ENCODE data around the gene RRBP1.

RRBP1 gene

GRCh38 chr20:17647391-17648314, 34.4 kb downstream of the RRBP1 start:
- DNase-seq (ENCODE audit: low spot score), result no peak

DNA sequence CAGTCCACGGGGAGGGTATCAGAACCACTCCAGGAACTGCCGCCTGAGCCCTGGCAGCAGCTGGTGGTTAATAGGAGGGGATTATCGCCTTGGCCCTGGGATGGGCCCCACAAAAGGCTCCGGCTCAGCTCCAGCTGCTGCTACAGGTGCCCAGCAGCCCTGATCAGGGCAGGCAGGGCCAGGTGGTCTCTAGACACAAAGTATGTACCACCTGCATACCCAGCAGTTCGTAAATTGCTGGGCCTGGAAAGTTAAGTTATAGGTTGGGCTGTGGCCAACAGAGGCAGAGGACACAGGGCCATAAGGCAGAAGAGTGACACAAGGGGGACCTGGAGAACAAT, 35.1 kb downstream of the RRBP1 start:
- no peak for DNase-seq (ENCODE audit: low spot score)

DNA sequence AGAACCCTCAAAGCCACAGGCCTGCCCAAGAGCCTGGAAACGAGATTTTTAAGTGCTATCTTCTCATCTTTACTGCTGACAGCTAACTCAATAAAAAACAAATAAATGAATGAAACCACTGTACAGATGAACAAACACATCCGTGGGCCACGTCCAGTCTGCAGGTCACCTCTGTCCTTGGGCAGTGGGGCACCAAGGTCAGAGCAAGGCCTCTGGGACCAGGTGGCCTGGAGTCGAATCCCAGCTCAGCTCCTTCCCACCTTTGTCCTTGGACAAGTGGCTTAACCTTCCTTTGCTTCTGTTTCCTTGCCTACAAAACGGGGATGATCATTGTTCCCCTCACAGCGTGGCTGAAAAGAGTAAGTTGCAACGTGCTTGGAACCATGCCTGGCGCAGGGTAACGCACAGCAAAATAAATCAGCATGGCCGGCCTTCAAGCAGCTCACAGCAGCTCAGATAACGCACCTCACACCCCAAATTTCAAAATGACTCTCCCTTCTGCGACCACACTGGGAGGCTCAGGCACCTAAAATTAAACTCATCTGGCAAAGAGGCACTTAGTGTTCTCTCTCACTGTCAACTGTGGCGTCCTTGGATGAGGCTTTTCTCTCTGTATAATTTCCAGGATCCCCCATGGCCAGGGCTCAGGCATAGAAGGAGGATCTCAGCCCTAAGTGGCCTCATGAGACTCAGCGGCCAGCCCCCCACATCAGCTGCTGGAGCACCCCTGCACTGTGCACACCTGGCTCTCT, 35.7 kb downstream of the RRBP1 start:
- DNase-seq (ENCODE audit: low spot score), result no peak

DNA sequence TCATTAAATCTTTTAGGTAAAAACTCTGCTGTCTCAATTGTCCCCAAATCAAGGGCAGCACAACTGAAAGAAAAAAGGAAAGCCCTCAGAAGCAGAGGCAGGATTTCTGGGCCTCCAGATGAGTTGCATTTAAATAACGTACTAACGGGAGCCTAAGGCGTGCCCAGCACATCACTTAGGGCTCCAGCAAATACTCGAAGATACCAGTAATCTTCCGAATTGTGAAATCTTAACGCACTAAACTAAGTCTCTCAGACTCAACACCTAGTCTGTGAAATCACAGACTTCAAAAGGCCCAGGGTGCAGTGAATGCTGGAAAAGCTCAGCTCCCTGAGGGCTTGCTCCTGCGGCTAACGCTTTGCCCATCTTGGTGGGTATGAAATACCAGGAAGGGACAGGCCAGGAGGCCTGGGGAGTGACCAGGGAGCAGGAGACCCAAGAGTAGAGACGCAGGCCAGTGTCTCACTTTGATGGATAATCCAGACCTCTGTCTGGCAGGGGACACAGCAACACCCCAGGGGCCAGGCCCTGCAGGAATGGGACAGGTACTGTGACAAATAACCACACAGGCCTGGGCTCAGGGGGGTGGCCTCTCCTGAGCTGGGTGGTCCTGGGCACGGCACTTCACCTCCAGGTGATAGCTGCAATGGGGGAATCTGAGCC, 36.4 kb downstream of the RRBP1 start:
- DNase-seq (ENCODE audit: low spot score), result no peak

DNA sequence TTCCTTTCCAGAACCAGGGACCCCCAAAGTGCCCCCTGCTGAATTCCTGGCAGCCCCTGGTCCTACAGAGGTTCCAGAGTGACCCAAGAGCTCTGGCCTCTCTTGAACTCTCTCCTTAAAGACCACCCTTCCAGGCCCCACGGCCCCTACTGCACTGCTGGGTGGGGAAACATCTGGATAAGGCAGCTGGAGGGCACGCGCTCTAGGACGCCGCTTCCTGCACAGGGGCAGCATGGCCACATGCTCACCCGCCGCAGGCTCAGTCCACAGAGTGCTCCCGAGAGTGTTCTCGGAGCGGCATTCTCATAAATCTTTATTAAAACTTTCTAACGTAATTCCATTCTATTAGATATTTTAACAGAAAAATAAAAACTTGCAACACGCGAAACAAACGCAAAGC, 37.0 kb downstream of the RRBP1 start:
- DNase-seq (ENCODE audit: low spot score), result no peak

DNA sequence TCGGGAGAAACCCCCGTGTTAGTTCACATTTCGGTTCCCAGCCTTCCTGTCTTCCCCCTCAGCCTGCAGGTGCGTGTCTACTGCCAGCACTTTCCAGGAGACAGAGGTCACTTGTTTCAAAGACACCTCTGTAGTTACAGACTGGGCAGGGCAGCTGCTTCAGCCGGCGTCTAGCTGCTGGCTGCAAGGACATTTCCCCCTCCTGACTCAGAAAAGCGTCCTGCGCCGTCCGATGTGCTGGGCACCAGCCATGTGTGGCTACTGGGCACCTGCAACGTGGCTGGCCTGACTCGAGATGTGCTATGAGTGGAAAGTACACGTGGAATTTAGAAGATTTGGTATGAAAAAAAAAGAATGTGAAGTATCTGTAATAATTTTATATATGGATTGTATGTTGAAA, 37.6 kb downstream of the RRBP1 start:
- no peak for DNase-seq (ENCODE audit: low spot score)

GRCh38 chr20:17643531-17644188, 38.4 kb downstream of the RRBP1 start:
- DNase-seq (ENCODE audit: low spot score), result no peak

DNA sequence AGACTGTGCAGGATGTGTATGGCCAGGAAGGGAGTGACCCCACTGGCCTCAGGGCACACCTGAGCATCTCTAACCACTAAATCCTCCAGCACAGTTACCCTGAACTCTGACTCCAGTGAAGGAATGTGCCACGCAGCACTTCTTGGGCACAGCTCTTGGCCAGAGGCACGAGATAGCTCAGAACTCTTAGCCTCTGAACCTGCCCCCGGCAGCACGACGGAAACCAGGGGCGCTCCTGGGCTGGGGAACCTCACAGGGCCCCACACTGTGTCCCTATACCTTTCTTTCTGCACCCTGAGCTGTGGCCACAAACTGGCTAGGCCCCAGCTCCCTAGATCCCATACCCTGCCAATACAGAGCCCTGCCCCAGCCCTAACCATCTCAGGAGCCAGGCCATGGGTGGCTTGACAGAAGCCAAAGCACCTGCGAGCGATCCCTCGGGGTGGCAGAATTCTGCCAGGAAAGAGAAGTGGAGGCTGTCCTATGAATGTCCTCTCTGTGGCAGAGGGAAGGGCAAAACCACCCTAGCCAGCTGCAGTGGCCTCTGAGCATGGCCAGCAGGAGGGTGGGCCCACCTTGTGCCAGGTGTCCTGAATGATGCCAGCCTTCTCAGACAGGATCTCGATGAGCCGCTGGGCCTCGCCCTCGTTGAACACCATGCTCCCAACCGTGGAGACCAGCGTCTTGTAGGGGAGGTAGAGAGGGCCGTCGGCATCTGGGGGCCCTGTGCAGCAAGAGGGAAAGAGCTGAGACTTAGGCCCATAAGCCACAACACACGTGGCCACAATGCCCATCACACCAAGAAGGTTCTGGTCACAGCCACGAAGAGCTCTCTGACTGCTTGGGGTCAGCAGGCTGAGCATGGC, 39.4 kb downstream of the RRBP1 start:
- no peak for DNase-seq (ENCODE audit: low spot score)

- DNase-seq (ENCODE audit: low spot score), result no peak
Measured at GRCh38 chr20:17641993-17642392, 40.0 kb downstream of the RRBP1 start.

DNA sequence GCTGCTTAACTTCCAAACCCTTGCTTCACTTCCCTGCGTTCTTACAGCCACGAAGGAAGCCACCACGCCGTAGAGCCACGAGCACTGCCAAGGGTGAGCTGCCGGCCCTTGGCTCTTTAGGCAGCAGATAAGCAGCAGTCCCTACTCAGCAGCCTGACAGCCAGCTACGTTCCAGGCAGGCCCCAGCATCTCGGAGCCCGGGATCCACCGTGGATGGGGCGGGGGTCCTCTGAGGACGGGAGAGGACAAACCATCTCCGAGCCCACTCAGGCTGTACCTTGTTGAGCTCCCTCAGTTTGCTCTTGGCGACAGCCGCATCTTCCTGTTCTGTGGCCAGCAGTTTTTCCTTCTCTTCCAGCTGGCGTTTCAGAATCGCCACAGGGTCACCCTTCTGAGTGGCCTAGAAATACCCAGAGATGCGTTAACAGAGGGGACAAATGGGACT, 40.5 kb downstream of the RRBP1 start:
- no peak for DNase-seq (ENCODE audit: low spot score)

DNA sequence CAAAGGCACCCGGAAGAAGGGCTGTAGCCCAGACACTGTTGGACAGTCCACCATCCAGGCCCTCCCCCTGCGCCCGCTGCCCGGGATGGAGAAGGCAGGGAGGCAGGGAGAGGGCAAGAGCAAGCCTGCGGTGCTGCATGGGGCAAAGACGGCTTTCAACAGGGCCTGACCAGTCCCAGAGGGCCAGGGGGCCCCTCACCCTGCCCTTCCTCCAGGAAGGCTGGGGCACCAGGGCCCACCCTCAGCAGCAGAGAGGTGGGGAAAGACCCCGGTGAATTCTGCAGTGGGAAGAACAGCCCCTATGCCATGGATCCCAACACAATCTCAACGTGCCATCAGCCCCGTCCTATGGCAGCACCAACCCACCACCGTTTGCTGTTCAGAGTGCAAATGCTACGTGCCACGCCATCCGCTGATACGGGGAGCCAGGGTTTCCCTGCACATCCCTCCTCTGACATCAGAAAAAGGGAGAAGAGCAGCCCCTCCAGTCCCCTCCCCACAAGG, 41.1 kb downstream of the RRBP1 start:
- no peak for DNase-seq (ENCODE audit: low spot score)

- no peak for DNase-seq (ENCODE audit: low spot score)
Measured at GRCh38 chr20:17640146-17640874, 41.7 kb downstream of the RRBP1 start.

DNA sequence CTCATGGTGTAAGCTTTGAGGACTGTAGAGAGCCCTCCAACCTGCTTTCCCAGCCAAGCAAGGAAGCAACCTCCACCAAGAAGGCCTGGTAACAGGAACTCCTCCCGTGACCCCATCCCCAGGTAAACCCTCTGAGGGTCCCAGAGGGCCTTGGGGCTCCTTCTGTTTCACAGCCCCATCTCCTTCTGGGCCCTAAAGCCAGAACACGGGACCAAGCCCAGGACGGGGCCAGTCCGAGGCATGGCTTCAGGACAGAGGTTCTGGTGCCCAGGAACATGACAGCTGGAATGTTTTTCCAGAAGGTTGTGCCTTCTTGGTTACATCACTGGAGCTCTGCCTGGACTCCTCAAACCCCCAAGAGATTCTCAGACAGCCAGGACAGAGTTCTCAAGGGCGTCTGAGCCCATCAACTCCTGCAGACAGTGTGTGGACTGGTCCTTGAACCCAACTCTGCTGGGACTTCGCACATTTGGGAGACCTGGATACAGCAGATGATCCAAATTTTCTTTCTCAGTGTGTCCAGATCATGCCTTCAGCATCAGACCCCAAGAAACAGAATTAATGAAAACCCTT, 43.1 kb downstream of the RRBP1 start:
- no peak for DNase-seq (ENCODE audit: low spot score)

- no peak for DNase-seq (ENCODE audit: low spot score)
Measured at GRCh38 chr20:17637985-17638640, 43.9 kb downstream of the RRBP1 start.

DNA sequence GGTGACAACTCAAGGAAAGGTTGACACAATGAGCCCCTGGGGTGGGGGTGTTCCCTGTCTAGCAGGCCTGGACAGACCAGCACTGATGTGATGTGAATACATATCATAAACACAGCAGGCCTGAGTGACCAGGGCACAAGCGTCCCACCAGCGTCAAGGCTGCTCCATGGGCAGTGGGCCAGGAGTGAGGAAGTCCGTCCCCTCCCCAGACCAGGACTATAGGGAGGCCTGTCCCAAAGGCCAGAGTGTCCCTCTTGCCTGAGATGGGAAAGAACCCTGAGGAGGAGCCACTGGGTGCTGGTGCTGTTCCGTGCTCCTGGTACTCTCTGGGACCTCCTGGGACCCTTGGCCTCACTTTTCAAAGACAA, 44.6 kb downstream of the RRBP1 start:
- no peak for DNase-seq (ENCODE audit: low spot score)

GRCh38 chr20:17636523-17637412, 45.3 kb downstream of the RRBP1 start:
- no peak for DNase-seq (ENCODE audit: low spot score)

DNA sequence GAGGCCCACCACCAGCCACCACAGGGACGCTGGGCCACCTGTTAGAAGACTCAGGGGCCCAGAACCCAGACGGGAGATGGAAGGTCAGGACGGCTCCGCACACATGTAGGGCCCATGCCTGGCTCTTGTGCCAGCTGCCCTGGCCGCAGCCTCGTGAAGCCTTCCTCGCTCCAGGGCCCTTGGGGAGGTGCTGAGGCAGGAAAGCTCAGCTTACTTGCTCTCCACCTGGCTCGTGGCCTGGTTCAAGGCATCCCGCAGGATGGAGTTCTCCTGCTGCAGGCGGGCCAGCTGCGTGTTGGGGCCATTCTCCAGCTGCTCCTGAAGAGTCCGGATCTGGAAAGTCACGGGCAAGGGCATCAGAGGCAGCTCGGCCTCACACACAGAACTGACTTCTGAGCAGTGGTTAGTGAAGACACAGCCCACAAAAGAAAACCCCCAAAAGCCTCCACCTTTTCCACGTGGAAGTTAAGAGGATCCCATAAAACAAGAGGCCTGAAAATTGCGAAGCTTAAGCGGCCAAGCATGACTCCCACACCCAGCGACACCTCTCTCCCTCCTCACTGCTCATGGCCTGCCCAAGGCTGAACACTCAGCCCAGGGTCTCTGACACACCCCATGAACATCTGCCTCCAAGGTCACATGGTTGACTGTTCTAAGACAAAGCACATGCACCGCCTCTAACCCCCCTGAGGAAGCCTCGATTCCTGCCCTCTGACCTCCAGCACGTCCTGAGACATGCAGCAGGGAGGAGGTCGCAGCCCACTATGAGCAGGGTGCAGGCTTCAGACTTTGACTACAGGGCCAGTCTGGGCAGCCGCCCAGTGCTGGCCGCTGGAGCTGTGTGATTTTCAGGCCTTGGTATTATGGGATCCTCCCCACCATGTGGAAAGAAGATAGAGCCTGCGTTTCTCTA, 46.5 kb downstream of the RRBP1 start:
- no peak for DNase-seq (ENCODE audit: low spot score)
